NCI-H2081 treated with DMSO at 0.1 percent for 48 hours (cell line): ENCODE measurements around the gene DEFB123.
"Not testable (repeated sequence)": the region's sequence is repeated elsewhere in the genome, so short reads cannot be mapped to it uniquely, and the experiment has no call there.

Source experiments
- DNase-seq: peaks from one replicate; lab custom pipeline; 2025; lab: John Stamatoyannopoulos, UW

DEFB123 gene, protein sequence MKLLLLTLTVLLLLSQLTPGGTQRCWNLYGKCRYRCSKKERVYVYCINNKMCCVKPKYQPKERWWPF

DNA sequence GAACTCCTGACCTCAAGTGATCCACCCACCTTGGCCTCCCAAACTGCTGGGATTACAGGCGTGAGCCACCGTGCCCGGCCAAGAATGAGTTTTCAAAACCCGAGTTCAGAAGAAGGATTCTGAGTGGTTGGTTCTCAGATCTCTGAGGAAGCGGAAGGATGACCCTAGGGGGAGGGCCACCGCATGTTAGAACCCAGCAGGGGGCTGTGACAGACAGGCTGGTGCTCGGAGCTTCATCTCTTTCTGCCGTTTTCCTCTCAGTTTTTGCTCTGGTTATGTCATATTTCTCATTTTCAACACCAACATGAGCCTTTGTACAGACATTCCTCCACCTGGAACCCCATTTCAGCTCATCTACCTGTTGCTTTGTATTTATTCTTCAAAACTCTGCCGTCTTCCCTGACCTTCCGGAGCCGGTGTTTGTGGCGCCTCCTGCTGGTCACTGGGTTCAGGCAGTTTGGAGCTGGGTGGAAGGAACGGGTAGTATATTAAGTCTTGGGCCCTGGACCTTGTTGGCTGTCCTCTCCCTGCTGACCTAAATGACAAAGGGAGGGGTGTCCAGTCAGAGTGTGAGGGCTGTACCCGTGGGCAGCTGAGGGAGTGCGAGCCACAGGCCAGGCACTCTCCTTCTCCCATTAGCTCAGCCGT lies at the start of gene DEFB123:
TSS of gene DEFB123 (plus strand) at position 621 of the 648 bp plus-strand sequence. CDS start 67 bp downstream, outside the sequence.
- DNase-seq, result no peak

GRCh38 chr20:31392836-31393235 lies 47.6 kb upstream of the DEFB123 start:
- no peak for DNase-seq

DNA sequence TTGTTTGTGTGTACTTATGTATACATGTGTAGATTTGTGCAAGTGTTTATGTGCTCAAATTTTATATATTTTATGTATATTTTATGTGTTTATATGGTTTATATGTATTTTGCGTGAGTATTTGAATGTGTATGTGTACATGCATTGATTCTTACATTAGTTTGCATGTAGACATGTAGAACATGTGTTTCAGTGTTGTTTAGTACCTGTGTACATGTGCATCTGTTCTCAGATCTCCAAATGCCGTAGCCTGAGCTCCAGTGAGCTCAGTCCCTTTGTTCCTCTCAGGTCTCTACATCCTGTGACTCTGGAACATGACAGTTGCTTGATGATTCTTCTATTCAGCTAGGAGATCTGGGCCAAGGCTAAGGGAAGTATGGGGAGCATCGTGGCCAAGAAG lies 45.5 kb upstream of the DEFB123 start:
- DNase-seq, result no peak

DNA sequence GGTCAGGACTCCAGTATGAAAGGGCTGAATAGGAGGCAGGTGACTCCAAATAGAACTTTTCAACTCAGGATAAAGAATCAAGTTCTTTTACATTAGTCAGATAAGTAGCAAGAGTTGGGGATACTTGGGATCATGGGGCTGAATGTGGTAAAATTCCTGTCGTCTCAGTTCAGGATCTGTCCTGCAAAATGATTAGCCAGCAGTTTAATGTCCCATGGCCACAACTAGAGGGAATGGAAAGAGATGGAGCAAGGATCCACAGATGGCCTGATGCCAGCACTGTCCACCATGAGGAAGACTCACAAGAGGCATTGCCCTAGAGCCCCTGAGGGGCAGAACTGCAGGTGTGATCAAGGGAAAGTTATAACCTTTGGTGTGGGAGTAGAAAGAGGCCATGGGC lies 36.5 kb upstream of the DEFB123 start:
- no peak for DNase-seq

- DNase-seq, result no peak
These were observed 34.3 kb upstream of the DEFB123 start, which contains the start of gene DEFB121 for GRCh38 chr20:31406115-31406514. Gene DEFB121, minus strand, starts transcription at chr20:31406215. Its CDS starts 63 bp downstream, at chr20:31406152.

- no peak for DNase-seq
These were observed 30.4 kb upstream of the DEFB123 start for GRCh38 chr20:31410011-31410410.

GRCh38 chr20:31414381-31414780 lies 26.1 kb upstream of the DEFB123 start:
- DNase-seq, result no peak

DNA sequence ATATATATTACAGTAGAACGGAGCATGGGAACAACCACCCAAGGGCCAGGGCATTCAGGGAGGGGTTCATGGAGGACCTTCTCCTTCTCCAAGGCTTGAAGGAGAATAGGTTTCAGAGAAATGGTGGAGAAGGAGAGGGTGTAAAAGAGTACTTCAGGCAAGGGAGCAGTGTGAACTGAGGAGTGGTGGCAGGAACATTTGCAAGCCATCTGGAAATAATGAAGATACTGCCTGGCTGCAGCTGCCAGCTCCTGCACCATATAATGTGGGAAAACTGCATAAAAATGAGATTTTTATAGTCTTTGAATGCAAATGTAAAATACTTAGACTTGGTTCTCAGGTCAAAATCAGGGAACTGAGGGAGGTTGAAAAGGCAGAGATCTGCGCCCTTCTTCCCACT lies 24.8 kb upstream of the DEFB123 start:
- no peak for DNase-seq

DNA sequence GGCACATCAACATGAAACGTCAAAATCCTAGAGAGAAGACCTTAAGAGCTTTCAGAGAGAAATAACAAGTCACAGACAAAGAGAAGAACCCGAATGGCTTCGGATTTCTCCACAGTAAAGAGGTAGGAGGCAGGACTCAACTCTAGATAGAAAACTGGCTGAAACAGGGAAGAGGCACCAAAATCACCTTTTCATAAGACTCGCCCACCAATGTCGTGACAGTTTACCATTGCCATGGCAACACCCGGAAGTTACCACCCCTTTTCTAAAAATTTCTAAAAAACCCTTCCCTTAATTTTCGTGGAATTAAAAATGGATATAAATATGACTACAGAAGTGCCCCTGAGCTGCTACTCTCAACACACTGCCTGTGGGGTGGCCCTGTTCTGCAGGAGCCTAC lies 22.1 kb upstream of the DEFB123 start:
- DNase-seq, result no peak

GRCh38 chr20:31425797-31426196 lies 14.6 kb upstream of the DEFB123 start:
- no peak for DNase-seq

DNA sequence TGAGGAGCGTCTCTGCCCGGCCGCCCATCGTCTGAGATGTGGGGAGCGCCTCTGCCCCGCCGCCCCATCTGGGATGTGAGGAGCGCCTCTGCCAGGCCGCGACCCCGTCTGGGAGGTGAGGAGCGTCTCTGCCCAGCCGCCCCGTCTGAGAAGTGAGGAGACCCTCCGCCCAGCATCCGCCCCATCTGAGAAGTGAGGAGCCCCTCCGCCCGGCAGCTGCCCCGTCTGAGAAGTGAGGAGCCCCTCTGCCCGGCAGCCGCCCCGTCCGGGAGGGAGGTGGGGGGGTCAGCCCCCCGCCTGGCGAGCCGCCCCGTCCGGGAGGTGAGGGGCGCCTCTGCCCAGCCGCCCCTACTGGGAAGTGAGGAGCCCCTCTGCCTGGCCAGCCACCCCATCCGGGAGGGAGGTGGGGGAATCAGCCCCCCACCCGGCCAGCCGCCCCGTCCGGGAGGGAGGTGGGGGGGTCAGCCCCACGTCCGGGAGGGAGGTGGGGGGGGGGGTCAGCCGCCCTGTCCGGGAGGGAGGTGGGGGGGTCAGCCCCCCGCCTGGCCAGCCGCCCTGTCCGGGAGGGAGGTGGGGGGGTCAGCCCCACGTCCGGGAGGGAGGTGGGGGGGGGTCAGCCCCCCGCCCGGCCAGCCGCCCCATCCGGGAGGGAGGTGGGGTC lies 13.4 kb upstream of the DEFB123 start:
- DNase-seq, result not testable (repeated sequence)

DNA sequence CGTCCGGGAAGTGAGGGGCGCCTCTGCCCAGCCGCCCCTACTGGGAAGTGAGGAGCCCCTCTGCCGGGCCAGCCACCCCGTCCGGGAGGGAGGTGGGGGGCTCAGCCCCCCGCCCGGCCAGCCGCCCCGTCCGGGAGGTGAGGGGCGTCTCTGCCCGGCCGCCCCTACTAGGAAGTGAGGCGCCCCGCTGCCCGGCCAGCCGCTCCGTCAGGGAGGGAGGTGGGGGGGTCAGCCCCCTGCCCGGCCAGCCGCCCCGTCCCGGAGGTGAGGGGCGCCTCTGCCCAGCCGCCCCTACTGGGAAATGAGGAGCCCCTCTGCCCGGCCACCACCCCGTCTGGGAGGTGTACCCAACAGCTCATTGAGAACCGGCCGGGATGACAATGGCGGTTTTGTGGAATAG lies 12.9 kb upstream of the DEFB123 start:
- not testable (repeated sequence) for DNase-seq

DNA sequence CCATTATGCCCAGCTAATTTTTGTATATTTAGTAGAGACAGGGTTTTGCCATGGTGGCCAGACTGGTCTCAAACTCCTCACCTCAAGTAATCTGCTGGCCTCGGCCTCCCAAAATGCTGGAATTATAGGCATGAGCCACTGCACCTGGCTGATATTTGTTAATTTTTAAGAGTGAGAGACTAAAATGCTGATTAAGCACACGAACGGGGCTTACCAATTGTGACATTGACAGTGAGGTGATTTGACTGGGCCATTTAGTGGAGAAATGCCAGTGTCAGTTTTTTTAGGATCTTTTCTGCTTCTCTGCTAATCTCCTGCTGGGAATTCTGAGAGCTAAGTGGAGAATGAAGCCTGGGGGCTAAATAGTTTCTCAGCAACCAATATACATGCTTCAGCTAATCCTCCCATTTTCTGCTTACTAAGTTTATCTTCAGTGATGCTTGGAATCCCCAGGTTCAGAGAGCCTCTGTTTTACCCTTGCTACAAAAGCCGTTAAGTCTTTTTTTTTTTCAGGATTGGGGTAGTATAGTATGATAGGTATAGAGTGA lies 9.8 kb upstream of the DEFB123 start:
- DNase-seq, result no peak

DNA sequence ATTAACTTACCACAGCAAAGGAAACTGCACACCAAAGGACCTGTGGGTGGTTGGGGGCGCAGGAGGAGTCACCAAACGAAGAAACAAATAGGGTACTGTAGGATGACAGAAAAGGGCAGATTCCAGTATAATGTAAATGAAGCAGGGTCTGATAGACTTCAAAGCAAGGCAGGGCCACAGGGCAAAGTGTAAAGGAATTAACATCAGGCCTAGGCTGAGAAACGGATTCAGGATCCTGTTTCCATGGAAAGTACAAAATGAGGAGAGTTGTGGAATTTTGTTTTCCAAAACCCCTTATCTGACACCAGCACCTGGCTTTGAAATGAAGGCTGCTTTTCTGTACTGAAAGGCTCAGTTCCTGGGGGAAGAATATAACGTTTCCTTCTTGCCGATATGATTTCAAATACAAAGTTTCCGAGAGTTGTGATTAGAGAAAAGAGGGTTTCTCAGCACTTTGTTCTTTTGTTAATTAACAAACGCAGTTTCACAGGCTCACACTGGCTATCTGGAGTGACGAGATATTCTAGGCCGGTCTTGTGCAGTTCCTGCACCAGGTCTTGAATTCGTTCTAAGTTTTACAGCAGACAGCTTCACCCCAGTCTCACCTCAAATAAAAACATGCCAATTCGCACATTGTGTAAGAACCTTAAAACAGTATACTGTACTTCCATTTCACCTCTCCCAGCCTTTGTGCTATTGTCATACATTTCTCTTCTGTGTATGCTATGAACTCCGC lies 5.8 kb downstream of the DEFB123 start:
- DNase-seq, result no peak

DNA sequence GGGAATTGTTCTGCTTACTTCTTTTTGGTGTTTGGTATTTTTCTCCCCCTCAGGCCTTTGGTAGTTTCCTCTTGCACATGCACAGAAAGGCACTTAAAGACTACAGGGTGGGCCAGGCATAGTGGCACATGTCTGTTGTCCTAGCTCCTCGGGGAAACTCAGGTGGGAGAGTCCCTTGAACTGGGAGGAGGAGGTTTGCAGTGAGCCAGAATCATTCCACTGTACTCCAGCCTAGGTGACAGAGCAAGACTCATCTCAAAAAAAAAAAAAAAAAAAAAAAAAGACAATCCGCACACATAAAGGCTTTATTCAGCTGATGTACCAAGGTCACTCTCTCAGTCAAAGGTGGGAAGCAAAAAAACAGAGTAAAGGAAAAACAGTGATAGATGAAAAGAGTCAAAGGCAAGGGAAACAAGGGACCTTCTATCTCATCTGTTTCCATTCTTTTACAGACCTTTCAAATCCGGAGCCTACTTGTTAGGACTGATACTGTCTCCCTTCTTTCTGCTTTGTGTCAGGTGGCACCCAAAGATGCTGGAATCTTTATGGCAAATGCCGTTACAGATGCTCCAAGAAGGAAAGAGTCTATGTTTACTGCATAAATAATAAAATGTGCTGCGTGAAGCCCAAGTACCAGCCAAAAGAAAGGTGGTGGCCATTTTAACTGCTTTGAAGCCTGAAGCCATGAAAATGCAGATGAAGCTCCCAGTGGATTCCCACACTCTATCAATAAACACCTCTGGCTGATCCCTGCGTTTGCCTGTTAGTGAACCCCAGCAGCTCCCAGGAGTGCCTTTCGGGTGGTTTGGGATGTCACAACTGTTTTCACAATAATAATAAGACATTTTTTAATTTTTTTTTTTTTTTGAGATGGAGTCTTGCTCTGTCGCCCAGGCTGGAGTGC lies 9.3 kb downstream of the DEFB123 start:
- DNase-seq, result no peak

DNA sequence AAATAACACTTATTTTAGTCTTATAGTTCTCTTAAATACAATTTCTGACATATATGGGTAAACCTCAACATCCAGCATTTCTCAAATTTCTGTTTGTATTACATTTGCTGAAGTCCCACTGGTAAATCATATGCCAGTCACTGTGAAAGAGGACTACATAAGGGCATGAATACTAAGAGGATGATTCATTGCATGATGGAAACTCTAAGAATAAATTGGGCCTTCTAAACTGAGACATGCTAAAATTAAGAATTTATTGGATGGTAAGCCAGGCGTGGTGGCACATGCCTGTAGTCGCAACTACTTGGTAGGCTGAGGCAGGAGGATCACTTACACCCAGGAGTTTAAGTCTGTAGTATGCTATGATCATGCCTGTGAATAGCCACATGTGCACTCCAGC lies 12.1 kb downstream of the DEFB123 start:
- no peak for DNase-seq

DNA sequence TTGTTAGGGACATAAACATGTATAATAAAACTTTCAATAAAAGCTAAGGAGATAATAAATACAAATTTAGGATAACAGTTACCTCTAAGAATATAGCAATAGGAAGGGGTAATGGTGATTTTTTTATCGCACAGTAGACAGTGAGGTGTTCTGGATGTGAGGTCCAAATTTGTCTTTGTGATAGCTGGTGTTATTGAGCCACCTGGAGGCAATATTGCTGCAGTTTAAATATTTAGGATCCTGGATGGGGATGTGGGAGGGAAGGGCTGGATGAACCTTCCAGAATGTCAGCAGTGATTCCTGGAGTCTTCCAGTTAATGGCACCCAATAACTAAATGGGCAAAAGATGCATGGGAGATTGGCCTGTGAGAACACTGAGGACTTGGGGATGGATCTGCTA lies 13.9 kb downstream of the DEFB123 start:
- no peak for DNase-seq

DNA sequence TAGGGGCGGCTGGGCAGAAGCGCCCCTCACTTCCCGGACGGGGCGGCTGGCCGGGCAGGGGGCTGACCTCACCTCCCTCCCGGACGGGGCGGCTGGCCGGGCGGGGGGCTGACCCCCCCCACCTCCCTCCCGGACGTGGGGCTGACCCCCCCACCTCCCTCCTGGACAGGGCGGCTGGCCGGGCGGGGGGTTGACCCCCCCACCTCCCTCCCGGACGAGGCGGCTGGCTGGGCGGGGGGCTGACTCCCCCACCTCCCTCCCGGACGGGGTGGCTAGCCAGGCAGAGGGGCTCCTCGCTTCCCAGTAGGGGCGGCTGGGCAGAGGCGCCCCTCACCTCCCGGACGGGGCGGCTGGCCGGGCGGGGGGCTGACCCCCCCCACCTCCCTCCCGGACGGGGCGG lies 30.5 kb downstream of the DEFB123 start:
- not testable (repeated sequence) for DNase-seq

GRCh38 chr20:31472395-31473330 lies 32.2 kb downstream of the DEFB123 start:
- DNase-seq, result no peak

- no peak for DNase-seq
These were observed 33.1 kb downstream of the DEFB123 start for GRCh38 chr20:31473331-31474096.
